Nasal cavity respiratory epithelium epithelial cell of viscerocranial mucosa (primary cell): ENCODE results near the gene COPS9. TPM values are rescaled to one million over a fixed set of nuclear protein-coding genes. Genes with fewer than 3 reads are reported as not detected.

Experiments used
- total RNA-seq: library from RNA; depleted of rRNA; stranded (reverse); fragments of >200 nt; gene quantifications from 2 replicates; pipeline ENCODE4 v1.2.3, GENCODE V29; 2014

Gene COPS9
- 59.4 and 81.7 TPM in 2 replicates for total RNA-seq

DNA sequence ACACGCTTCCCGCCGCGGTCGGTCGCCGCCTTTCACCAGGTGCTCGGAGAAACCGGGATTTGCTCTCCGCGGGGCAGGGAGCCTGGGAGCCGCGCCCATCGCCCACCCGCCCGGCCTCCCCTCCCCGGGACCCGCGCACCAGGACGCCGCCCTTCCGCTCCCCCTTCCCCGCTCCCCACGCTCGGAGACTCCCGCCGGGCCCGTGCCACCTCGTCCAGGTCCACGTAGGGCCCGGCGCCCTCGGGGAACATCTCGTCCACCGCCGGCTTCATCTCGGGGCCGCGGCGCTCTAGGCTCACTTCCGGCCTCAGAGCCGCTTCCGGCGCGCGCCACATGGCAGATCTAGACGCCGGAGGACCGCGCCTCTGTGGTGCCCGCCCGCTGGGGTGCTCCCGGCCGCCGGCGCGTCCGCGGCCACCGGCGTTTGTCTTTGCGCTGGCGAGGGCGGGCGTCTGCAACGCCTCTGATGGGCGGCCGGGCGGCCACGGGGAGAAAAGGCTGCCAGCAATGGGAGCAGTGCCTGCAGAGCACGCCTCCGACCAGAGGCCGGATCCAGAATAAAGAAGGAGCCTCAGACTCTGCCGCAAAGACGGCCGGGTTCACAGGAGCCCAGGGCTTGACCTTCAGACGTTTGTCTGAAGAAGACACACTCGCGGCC is at the start of gene COPS9:
COPS9 (minus strand) TSS at position 293 of the 658 bp plus-strand sequence; CDS start at position 272, 21 bp downstream.

GRCh38 chr2:240140511-240140910 is 4.4 kb upstream of the COPS9 start, which contains the start of gene OTOS:
TSS of gene OTOS (minus strand) at chr2:240140658. CDS start at chr2:240140326, 332 bp downstream.

Other genes starting within 250 kb of the COPS9 start
- gene NDUFA10, start 111.0 kb downstream of the COPS9 start, total RNA-seq = 98.4 and 105 TPM in 2 replicates
- gene OR6B2, start 105.9 kb downstream of the COPS9 start, total RNA-seq = not detected in 2 replicates
- gene OR6B3, start 82.8 kb downstream of the COPS9 start, total RNA-seq = not detected in 2 replicates
- gene OTOS, start 4.4 kb upstream of the COPS9 start, total RNA-seq = not detected in 2 replicates